HS-5 (cell line): ENCODE results near the gene HNRNPH1.

ENCODE experiments used
- DNase-seq: peaks from one replicate; pipeline ENCODE4 v3.0.0-alpha.2; 2012; ENCODE audit warnings: low read depth

Gene HNRNPH1

GRCh38 chr5:179605026-179605833 lies 18.2 kb downstream of the HNRNPH1 start:
- no peak for DNase-seq

- no peak for DNase-seq
Observed at GRCh38 chr5:179603308-179603707, 20.2 kb downstream of the HNRNPH1 start.

DNA sequence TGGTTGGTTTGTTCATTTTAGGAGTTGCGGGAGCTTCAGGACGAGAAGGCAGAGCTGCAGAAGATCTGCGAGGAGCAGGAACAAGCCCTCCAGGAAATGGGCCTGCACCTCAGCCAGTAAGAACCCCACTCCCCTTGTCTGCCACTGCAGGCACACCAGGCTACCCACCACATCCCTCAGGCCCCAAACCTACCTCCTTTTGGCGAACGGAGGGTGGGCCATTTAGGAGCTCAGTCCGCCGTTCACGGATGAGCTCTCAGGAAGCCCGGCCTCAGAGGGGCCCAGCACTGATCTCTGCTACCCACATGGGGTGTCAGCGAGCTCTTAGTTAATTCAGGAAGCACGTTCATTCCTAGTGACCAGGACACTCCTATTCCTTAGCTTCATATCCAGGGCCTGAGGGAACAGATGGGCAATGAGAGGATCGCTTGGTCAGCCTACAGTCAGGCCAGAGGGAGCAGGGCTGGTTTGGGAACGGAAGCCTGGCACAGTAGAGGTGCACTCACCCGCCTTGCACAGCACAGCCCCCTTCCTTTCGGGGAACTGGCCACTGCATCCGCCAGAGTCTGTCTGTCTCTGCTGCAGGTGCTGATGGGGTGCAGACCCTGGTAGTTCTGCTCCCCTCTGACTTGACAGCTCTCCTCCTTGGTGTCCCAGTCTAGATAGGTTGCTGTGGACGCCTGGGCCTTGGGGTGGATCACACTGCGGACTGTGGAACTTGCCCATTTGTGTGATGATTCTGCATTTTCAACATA lies 21.4 kb downstream of the HNRNPH1 start:
- no peak for DNase-seq

- DNase-seq, result no peak
Observed at GRCh38 chr5:179599973-179600372, 23.5 kb downstream of the HNRNPH1 start.

DNA sequence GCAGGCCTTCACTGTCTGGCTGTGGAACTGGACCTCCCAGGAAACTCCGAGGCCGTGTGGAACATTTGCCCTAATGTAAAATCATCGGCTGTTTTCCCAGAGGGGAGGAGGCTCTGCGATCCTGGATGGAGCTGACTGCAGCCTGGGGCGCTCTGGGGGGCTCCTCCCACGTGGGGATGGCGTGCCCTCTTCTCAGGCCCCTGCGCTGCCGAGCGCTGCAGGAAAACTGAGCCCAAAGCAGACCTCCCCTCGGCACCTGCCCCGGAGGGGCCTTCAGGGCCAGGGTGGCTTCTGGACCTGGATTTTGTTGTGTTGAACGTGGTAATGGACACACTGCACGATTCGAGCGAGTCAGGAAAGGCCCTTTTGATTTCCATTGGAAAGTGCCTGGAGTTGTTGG lies 23.9 kb downstream of the HNRNPH1 start:
- no peak for DNase-seq

- no peak for DNase-seq
Observed at GRCh38 chr5:179599100-179599499, 24.4 kb downstream of the HNRNPH1 start.

GRCh38 chr5:179596421-179596820 lies 27.1 kb downstream of the HNRNPH1 start:
- DNase-seq, result no peak

GRCh38 chr5:179595916-179596315 lies 27.6 kb downstream of the HNRNPH1 start:
- DNase-seq, result no peak

GRCh38 chr5:179588166-179588565 lies 35.3 kb downstream of the HNRNPH1 start:
- no peak for DNase-seq

DNA sequence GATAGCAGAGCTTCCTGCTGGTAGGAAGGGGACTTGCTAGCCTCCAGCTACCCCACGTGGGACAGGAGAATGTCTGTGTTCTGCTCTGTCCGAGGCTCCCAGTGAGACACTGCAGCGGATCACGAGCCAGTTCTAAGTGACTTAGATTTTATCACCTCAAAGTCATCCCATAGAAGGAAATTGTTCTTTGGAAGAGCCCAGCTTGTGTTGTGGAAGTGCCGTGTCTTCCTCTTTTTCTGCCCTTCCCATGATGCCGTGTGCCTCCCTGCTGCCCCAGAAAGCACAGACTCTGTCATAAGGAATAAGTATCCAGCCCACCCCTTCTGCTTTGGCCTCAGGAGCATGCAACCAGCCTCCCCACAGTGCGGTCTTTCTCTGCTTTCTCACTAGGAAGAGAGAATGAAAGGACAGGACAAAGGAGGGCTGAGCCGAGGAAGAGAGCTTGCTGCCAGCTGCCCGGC lies 37.5 kb downstream of the HNRNPH1 start:
- DNase-seq, result no peak

- no peak for DNase-seq
Observed at GRCh38 chr5:179577286-179577960, 46.0 kb downstream of the HNRNPH1 start.

DNA sequence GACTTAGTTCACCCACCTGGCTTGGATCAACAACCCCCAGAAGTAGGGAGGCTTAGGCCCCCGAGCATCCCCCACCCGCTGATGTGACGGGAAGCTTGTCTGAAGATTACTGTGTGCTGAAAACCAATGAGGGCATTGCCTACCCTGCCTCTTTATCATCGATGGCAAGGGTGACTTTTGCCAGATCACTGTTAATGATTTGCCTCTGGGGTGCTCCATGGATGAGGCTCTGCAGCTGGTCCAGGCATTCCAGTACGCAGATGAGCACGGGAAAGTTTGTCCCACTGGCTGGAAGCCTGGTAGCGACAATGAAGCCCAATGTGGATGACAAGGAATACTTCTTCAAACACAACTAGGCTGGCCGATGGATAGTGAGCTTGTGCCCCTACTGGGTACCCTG lies 51.1 kb downstream of the HNRNPH1 start:
- DNase-seq, result no peak

DNA sequence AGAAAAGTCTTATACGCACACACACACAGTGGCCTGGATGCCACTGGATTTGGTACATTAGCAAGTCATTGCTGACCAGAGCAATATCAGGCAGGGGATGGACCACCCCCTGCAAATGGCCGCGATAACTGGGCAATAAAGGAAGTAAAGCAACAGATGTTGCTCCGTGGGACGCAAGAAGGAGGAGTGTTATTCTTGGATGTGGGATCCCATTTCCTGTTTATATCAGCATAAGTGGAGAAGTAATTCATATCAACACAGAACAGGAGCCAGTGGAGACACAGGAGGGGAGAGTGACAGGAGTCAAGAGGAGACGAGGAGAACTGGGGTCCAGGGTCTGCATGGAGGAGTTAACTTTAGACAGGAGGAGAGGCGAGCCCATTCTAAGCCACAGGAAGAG lies 54.8 kb downstream of the HNRNPH1 start:
- no peak for DNase-seq

DNA sequence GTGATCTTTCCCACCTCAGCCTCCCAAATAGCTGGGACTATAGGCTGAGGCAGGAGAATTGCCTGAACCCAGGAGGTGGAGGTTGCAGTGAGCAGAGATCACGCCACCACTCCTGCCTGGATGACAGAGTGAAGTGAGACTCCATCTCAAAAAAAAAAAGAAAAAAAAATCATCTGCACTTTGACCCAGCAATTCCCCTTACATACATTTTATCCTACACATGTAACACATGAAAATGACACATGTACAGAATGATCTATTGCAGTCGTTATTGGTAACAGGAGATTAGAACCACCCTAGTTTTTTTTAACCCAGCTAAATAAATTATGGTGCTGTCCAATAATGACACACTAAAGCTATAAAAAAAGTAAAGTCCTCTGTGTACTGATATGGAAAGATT lies 58.9 kb downstream of the HNRNPH1 start:
- DNase-seq, result no peak
